Measurements from ENCODE around the gene LNP1.

LNP1 gene

GRCh38 chr3:100374521-100374920 is 26.8 kb upstream of the LNP1 start:
- no peak overlapping the region for H3K4me3 ChIP-seq (ENCODE audit: low read depth, low read length)
- peaks cover 14 to 16% of the 10 kb centered on the region in 2 experiments for H3K36me3 ChIP-seq (ENCODE audit: control insufficient read depth in 1 of 2, insufficient read depth in 2 of 2, low read length in 2 of 2)
- no peak overlapping the region for H2AFZ ChIP-seq (ENCODE audit: insufficient read depth, low read length, poor library complexity)
- no peak overlapping the region for H3K23ac ChIP-seq (ENCODE audit: low read length)
- no peak overlapping the region for H2AK5ac ChIP-seq (ENCODE audit: low read length)
- no peaks in the 10 kb centered on the region for H3K27me3 ChIP-seq (ENCODE audit: insufficient read depth, low read length)
- H4K12ac ChIP-seq (ENCODE audit: low read depth, low read length), result no peak overlapping the region
- no peak overlapping the region for H3K27ac ChIP-seq (ENCODE audit: low read depth, low read length)
- no peak overlapping the region for H4K91ac ChIP-seq (ENCODE audit: low read depth, low read length)
- H2BK5ac ChIP-seq (ENCODE audit: low read depth, low read length, poor library complexity), result no peak overlapping the region
- H4K8ac ChIP-seq (ENCODE audit: low read depth, low read length), result no peak overlapping the region
- H3K79me2 ChIP-seq (ENCODE audit: control insufficient read depth, insufficient read depth, low read length, poor library complexity), result no peaks in the 10 kb centered on the region
- no peak overlapping the region for H3K4ac ChIP-seq (ENCODE audit: low read depth, low read length)
- H3K4me2 ChIP-seq (ENCODE audit: low read length), result no peak overlapping the region
- DNase-seq, result no peak
- no peak overlapping the region for H3K9ac ChIP-seq (ENCODE audit: low read length)
- no peak overlapping the region for H2BK120ac ChIP-seq (ENCODE audit: insufficient read depth, low read length, poor library complexity)
- no peaks in the 10 kb centered on the region for H3K79me1 ChIP-seq (ENCODE audit: low read length)
- no peak overlapping the region for H3K18ac ChIP-seq (ENCODE audit: low read length)
- no peaks in the 10 kb centered on the region for H3K9me3 ChIP-seq (ENCODE audit: insufficient read depth, low read depth, low read length)
- H2BK12ac ChIP-seq (ENCODE audit: low read length), result no peak overlapping the region
- H3K4me1 ChIP-seq (ENCODE audit: control insufficient read depth in 1 of 2, insufficient read depth in 2 of 2, low read length in 2 of 2), result no peaks in the 10 kb centered on the region
- no peak overlapping the region for H3K14ac ChIP-seq (ENCODE audit: low read length)

GRCh38 chr3:100376301-100376700 is 25.0 kb upstream of the LNP1 start:
- Histone ChIP-seq H2AK5ac (ENCODE audit: low read length) (no peak overlapping the region), H3K18ac (ENCODE audit: low read length) (no peak overlapping the region), H3K9ac (ENCODE audit: low read length) (no peak overlapping the region), H2AFZ (ENCODE audit: insufficient read depth, low read length, poor library complexity) (no peak overlapping the region), H2BK120ac (ENCODE audit: insufficient read depth, low read length, poor library complexity) (no peak overlapping the region), H4K91ac (ENCODE audit: low read depth, low read length) (no peak overlapping the region), H2BK12ac (ENCODE audit: low read length) (no peak overlapping the region), H3K4me1 (ENCODE audit: control insufficient read depth in 1 of 2, insufficient read depth in 2 of 2, low read length in 2 of 2) (no peaks in the 10 kb centered on the region), H3K14ac (ENCODE audit: low read length) (no peak overlapping the region), H3K23ac (ENCODE audit: low read length) (no peak overlapping the region), H3K4ac (ENCODE audit: low read depth, low read length) (no peak overlapping the region), H3K4me3 (ENCODE audit: low read depth, low read length) (no peak overlapping the region), H3K79me1 (ENCODE audit: low read length) (no peaks in the 10 kb centered on the region), H3K27ac (ENCODE audit: low read depth, low read length) (no peak overlapping the region), H3K27me3 (ENCODE audit: insufficient read depth, low read length) (no peaks in the 10 kb centered on the region), H4K12ac (ENCODE audit: low read depth, low read length) (no peak overlapping the region), H4K8ac (ENCODE audit: low read depth, low read length) (no peak overlapping the region), H3K9me3 (ENCODE audit: insufficient read depth, low read depth, low read length) (no peaks in the 10 kb centered on the region), H3K79me2 (ENCODE audit: control insufficient read depth, insufficient read depth, low read length, poor library complexity) (no peaks in the 10 kb centered on the region), H3K4me2 (ENCODE audit: low read length) (no peak overlapping the region), H3K36me3 (ENCODE audit: control insufficient read depth in 1 of 2, insufficient read depth in 2 of 2, low read length in 2 of 2) (peaks cover 17 to 18% of the 10 kb centered on the region in 2 experiments), H2BK5ac (ENCODE audit: low read depth, low read length, poor library complexity) (no peak overlapping the region)
- DNase-seq, result no peak
- WGBS (ENCODE audit: extremely low coverage, insufficient coverage, insufficient read length), result no CpG with 5 or more reads among the region's 4 CpGs

- Histone ChIP-seq H3K36me3 (ENCODE audit: control insufficient read depth in 1 of 2, insufficient read depth in 2 of 2, low read length in 2 of 2) (peaks cover 4 to 9% of the 10 kb centered on the region in 2 experiments), H3K9ac (ENCODE audit: low read length) (no peak overlapping the region), H3K4ac (ENCODE audit: low read depth, low read length) (no peak overlapping the region), H3K4me3 (ENCODE audit: low read depth, low read length) (no peak overlapping the region), H3K27me3 (ENCODE audit: insufficient read depth, low read length) (no peaks in the 10 kb centered on the region), H3K9me3 (ENCODE audit: insufficient read depth, low read depth, low read length) (no peaks in the 10 kb centered on the region), H3K27ac (ENCODE audit: low read depth, low read length) (no peak overlapping the region), H2BK5ac (ENCODE audit: low read depth, low read length, poor library complexity) (no peak overlapping the region), H3K79me1 (ENCODE audit: low read length) (no peaks in the 10 kb centered on the region), H3K4me2 (ENCODE audit: low read length) (no peak overlapping the region), H3K14ac (ENCODE audit: low read length) (no peak overlapping the region), H2AFZ (ENCODE audit: insufficient read depth, low read length, poor library complexity) (no peak overlapping the region), H2AK5ac (ENCODE audit: low read length) (no peak overlapping the region), H3K23ac (ENCODE audit: low read length) (no peak overlapping the region), H4K12ac (ENCODE audit: low read depth, low read length) (no peak overlapping the region), H3K4me1 (ENCODE audit: control insufficient read depth in 1 of 2, insufficient read depth in 2 of 2, low read length in 2 of 2) (no peaks in the 10 kb centered on the region), H2BK120ac (ENCODE audit: insufficient read depth, low read length, poor library complexity) (no peak overlapping the region), H3K18ac (ENCODE audit: low read length) (no peak overlapping the region), H3K79me2 (ENCODE audit: control insufficient read depth, insufficient read depth, low read length, poor library complexity) (no peaks in the 10 kb centered on the region), H4K91ac (ENCODE audit: low read depth, low read length) (no peak overlapping the region), H4K8ac (ENCODE audit: low read depth, low read length) (no peak overlapping the region), H2BK12ac (ENCODE audit: low read length) (no peak overlapping the region)
- no peak for DNase-seq
- no CpG with 5 or more reads among the region's 8 CpGs for whole genome bisulfite sequencing (ENCODE audit: extremely low coverage, insufficient coverage, insufficient read length)
Measured at GRCh38 chr3:100384733-100385525, 16.4 kb upstream of the LNP1 start.

GRCh38 chr3:100386437-100387074 is 14.8 kb upstream of the LNP1 start:
- H3K14ac ChIP-seq (ENCODE audit: low read length), result no peak overlapping the region
- H3K79me2 ChIP-seq (ENCODE audit: control insufficient read depth, insufficient read depth, low read length, poor library complexity), result no peaks in the 10 kb centered on the region
- H3K4me3 ChIP-seq (ENCODE audit: low read depth, low read length), result no peak overlapping the region
- no peaks in the 10 kb centered on the region for H3K27me3 ChIP-seq (ENCODE audit: insufficient read depth, low read length)
- H3K18ac ChIP-seq (ENCODE audit: low read length), result no peak overlapping the region
- no peak overlapping the region for H3K9ac ChIP-seq (ENCODE audit: low read length)
- no peak overlapping the region for H2AK5ac ChIP-seq (ENCODE audit: low read length)
- no peaks in the 10 kb centered on the region for H3K79me1 ChIP-seq (ENCODE audit: low read length)
- H4K12ac ChIP-seq (ENCODE audit: low read depth, low read length), result no peak overlapping the region
- H3K4me1 ChIP-seq (ENCODE audit: control insufficient read depth in 1 of 2, insufficient read depth in 2 of 2, low read length in 2 of 2), result no peaks in the 10 kb centered on the region
- no peak overlapping the region for H3K4me2 ChIP-seq (ENCODE audit: low read length)
- no peak overlapping the region for H3K23ac ChIP-seq (ENCODE audit: low read length)
- no peak overlapping the region for H2BK12ac ChIP-seq (ENCODE audit: low read length)
- H3K36me3 ChIP-seq (ENCODE audit: control insufficient read depth in 1 of 2, insufficient read depth in 2 of 2, low read length in 2 of 2), result peaks cover 2 to 10% of the 10 kb centered on the region in 2 experiments
- no peak overlapping the region for H4K91ac ChIP-seq (ENCODE audit: low read depth, low read length)
- no peak overlapping the region for H3K4ac ChIP-seq (ENCODE audit: low read depth, low read length)
- no peak overlapping the region for H4K8ac ChIP-seq (ENCODE audit: low read depth, low read length)
- H3K27ac ChIP-seq (ENCODE audit: low read depth, low read length), result no peak overlapping the region
- H2BK5ac ChIP-seq (ENCODE audit: low read depth, low read length, poor library complexity), result no peak overlapping the region
- H2BK120ac ChIP-seq (ENCODE audit: insufficient read depth, low read length, poor library complexity), result no peak overlapping the region
- DNase-seq, result peak in 1 of 2 donors; percentile 14
- H2AFZ ChIP-seq (ENCODE audit: insufficient read depth, low read length, poor library complexity), result no peak overlapping the region
- H3K9me3 ChIP-seq (ENCODE audit: insufficient read depth, low read depth, low read length), result no peaks in the 10 kb centered on the region
